Right cardiac atrium (tissue), 5 donors: ENCODE results near the gene COX18. TPM values are rescaled to one million over a fixed set of nuclear protein-coding genes. Genes with fewer than 3 reads are reported as not detected.

Source experiments
- ATAC-seq, 2 donors: fragments of 200-7000 bp; cut with Tn5 transposase; one replicate each; pipeline versions ENCODE4 v1.8.0 to v1.9.1; 2020; ENCODE audit warnings: moderate library complexity in 2 of 2, mild to moderate bottlenecking in 1 of 2
- DNase-seq, 3 donors: peaks; one replicate each; pipeline ENCODE4 v3.0.0-alpha.2; 2020
- H3K27ac ChIP-seq: one replicate; pipeline ENCODE4 v1.5.1; 2013; ENCODE audit warnings: mild to moderate bottlenecking, low read length, control low read depth, moderate library complexity
- H3K27me3 ChIP-seq: one replicate; pipeline ENCODE4 v1.6.1; 2013; ENCODE audit not compliant: control insufficient read depth, insufficient read depth
- H3K4me1 ChIP-seq: one replicate; pipeline ENCODE4 v1.6.1; 2013; ENCODE audit warnings: low read length; ENCODE audit not compliant: control insufficient read depth, insufficient read depth
- H3K4me3 ChIP-seq: one replicate; pipeline ENCODE4 v1.5.1; 2013; ENCODE audit warnings: low read length, control low read depth
- H3K9me3 ChIP-seq: one replicate; pipeline ENCODE4 v1.6.1; 2013; ENCODE audit warnings: low read length; ENCODE audit not compliant: control insufficient read depth
- WGBS: extraction: QIAGEN DNeasy Blood & Tissue Kit; methylation state at CpG from one replicate; pipeline ENCODE4 v1.1.7; 2013; 5-methylcytosine and 5-hydroxymethylcytosine counted together
- intact Hi-C, 4 donors: fragments of 100-400 bp; cut with DNase I; formaldehyde crosslinking; loops; one replicate each; pipeline versions ENCODE4 v1.11.0 to v1.14.0; 2022 to 2023
- polyA plus RNA-seq: library from polyadenylated mRNA; stranded (reverse); fragments of 200-250 nt; gene quantifications from one replicate; pipeline ENCODE4 v1.2.3, GENCODE V29; 2013
- total RNA-seq, 4 donors: library from RNA; stranded (reverse); fragmentation: NEBNext Ultra II Directional; extraction: Animal tissue kit (Norgen Biotek cat#: 25700); gene quantifications; one replicate each; pipeline ENCODE4 v1.2.1, GENCODE V29; 2021
- donor health status: healthy with polysubstance abuse.
- donor health status: DM: no; HTN: yes; CAD: no.
- donor health status: DM: no; HTN: no; CAD: no.
- donor health status: DM: no; HTN: yes; CAD: no; lungs with severe emphysema.
- donor health status: DM: yes; HTN: yes; CAD: no.

COX18 gene
- total and polyA plus RNA-seq, 5 donors: 14.6 to 17.7 (median 15.9) TPM

DNA sequence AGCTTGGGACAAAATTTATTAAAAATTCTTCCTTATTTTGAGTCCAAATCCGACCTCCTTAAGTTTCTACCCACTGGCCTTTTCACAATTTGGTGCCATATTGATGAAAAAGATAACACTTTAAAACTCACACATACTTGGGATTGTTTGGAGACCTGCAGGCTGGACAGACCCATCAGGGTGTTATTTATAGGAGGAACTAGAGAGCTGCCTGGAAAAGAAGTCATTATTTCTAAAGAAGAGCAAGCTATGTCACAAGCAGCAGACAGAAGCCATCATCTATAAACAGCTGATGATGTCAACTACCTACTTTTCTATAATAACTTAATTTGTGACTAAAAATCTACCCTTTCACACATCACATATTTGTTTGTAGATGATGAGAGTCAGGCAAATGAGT is 56.2 kb downstream of the COX18 start:
- H3K4me1 ChIP-seq: no peaks in the 10 kb centered on the region
- no peak overlapping the region for H3K4me3 ChIP-seq
- intact Hi-C loops: loop anchor here in 3 of 4 donors (10.0 kb wide), 3 partner anchors 309 to 709 kb away; no protein-coding TSS in a partner anchor
- DNase-seq: no peak
- H3K9me3 ChIP-seq: no peaks in the 10 kb centered on the region
- ATAC-seq: no peak
- H3K27ac ChIP-seq: no peak overlapping the region
- H3K27me3 ChIP-seq: no peaks in the 10 kb centered on the region
- 76% methylated on average over 1 of the region's 1 CpG for WGBS

- WGBS: 91% methylated on average over 4 of the region's 4 CpGs
- intact Hi-C loops: loop anchor here in 3 of 4 donors (10.0 kb wide), 3 partner anchors 308 to 708 kb away; no protein-coding TSS in a partner anchor
- no peak overlapping the region for H3K4me3 ChIP-seq
- ATAC-seq: no peak
- H3K27ac ChIP-seq: no peak overlapping the region
- no peaks in the 10 kb centered on the region for H3K4me1 ChIP-seq
- H3K27me3 ChIP-seq: no peaks in the 10 kb centered on the region
- no peaks in the 10 kb centered on the region for H3K9me3 ChIP-seq
- DNase-seq: peak in 1 of 3 donors; percentile 27
These were observed 56.8 kb downstream of the COX18 start for GRCh38 chr4:73012673-73013072.

DNA sequence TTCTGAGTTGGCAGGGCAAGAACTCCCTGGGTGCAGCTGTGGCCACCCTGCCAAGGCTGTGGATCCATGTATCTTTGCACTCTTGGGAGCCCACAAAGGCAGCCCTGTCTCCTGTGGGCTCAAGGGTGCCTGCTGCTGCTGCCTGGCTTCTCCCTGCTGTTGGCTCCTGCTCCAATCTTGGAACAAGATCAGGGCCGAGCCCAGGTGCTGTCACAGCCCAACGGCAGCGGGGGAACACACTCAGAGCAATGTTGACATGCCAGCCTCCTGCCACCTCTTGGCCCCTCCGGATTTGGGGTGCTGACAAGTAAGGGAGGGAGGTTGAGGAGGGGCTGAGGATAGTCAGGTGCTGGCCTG is 57.9 kb downstream of the COX18 start:
- 82% methylated on average over 4 of the region's 4 CpGs for WGBS
- Histone ChIP-seq H3K9me3 (no peaks in the 10 kb centered on the region), H3K4me3 (no peak overlapping the region), H3K27ac (no peak overlapping the region), H3K27me3 (no peaks in the 10 kb centered on the region), H3K4me1 (no peaks in the 10 kb centered on the region)
- DNase-seq (peak in 1 of 3 donors; percentile 25), ATAC-seq (peak in 1 of 2 donors; percentile 11)
- intact Hi-C loops: loop anchor here in 3 of 4 donors (10.0 kb wide), 3 partner anchors 307 to 707 kb away; no protein-coding TSS in a partner anchor

- ATAC-seq (peak; percentile 20 to 29), DNase-seq (peak in 1 of 3 donors; percentile 31)
- WGBS: 83% methylated on average over 4 of the region's 4 CpGs
- H3K27ac ChIP-seq: no peak overlapping the region
- no peaks in the 10 kb centered on the region for H3K27me3 ChIP-seq
- intact Hi-C loops: loop anchor here in 3 of 4 donors (10.0 kb wide), 3 partner anchors 306 to 706 kb away; no protein-coding TSS in a partner anchor
- H3K4me1 ChIP-seq: no peaks in the 10 kb centered on the region
- no peak overlapping the region for H3K4me3 ChIP-seq
- no peaks in the 10 kb centered on the region for H3K9me3 ChIP-seq
These were observed 58.5 kb downstream of the COX18 start for GRCh38 chr4:73010789-73011628.

GRCh38 chr4:73007526-73008100 is 61.9 kb downstream of the COX18 start:
- intact Hi-C loops: no loop called here
- ATAC-seq: no peak
- 94% methylated on average over 1 of the region's 1 CpG for WGBS

GRCh38 chr4:73006286-73006990 is 63.1 kb downstream of the COX18 start:
- ATAC-seq: no peak
- H3K27me3 ChIP-seq: no peaks in the 10 kb centered on the region
- WGBS: 88% methylated on average over 6 of the region's 6 CpGs
- no peak for DNase-seq
- H3K9me3 ChIP-seq: no peaks in the 10 kb centered on the region
- H3K4me1 ChIP-seq: no peaks in the 10 kb centered on the region
- intact Hi-C loops: no loop called here
- no peak overlapping the region for H3K27ac ChIP-seq
- no peak overlapping the region for H3K4me3 ChIP-seq

More at GRCh38 chr4:73007526-73008100, 61.9 kb downstream of the COX18 start:
- no peak overlapping the region for H3K4me3 ChIP-seq
- H3K27me3 ChIP-seq: no peaks in the 10 kb centered on the region
- H3K9me3 ChIP-seq: no peaks in the 10 kb centered on the region
- H3K27ac ChIP-seq: no peak overlapping the region
- H3K4me1 ChIP-seq: no peaks in the 10 kb centered on the region
- DNase-seq: no peak

- intact Hi-C loops: no loop called here
- H3K4me1 ChIP-seq: no peaks in the 10 kb centered on the region
- ATAC-seq (no peak), DNase-seq (no peak)
- no peak overlapping the region for H3K4me3 ChIP-seq
- no peak overlapping the region for H3K27ac ChIP-seq
- H3K9me3 ChIP-seq: no peaks in the 10 kb centered on the region
- 81% methylated on average over 1 of the region's 1 CpG for WGBS
- H3K27me3 ChIP-seq: no peaks in the 10 kb centered on the region
These were observed 64.0 kb downstream of the COX18 start for GRCh38 chr4:73005514-73005913.

Other genes starting within 250 kb of the COX18 start
- gene ANKRD17, start 189.1 kb upstream of the COX18 start, total RNA-seq: 10 to 100 TPM; 52.1 to 59.4 (median 53.7) TPM
- 9.6 TPM for gene ANKRD17, start 189.1 kb upstream of the COX18 start, polyA plus RNA-seq